ENCODE data around the gene INPP5F.
"Not testable (repeated sequence)": the region's sequence is repeated elsewhere in the genome, so short reads cannot be mapped to it uniquely, and the experiment has no call there.

Gene INPP5F

DNA sequence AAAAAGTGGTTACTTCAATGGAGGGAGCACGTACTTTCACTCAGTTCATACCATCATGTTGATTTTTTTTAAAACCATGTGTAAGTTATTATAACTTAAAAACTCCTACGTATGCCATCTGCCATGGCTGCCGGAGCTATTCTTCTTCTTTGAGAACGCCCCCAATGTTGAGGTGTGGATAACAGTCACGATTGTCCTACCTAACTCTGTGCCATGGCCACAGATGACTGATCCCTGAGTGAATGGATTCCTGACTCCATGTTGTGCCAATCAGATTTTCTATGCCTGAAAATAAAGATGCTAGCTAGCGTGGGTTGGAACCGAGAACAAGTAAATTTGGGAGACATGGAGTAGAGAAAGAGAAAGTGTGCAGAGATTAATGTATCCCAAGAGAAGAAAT is 141.5 kb downstream of the INPP5F start:
- DNase-seq (ENCODE audit: extremely low read depth, low read depth): no peak
- TF ChIP-seq, protein P1, sequence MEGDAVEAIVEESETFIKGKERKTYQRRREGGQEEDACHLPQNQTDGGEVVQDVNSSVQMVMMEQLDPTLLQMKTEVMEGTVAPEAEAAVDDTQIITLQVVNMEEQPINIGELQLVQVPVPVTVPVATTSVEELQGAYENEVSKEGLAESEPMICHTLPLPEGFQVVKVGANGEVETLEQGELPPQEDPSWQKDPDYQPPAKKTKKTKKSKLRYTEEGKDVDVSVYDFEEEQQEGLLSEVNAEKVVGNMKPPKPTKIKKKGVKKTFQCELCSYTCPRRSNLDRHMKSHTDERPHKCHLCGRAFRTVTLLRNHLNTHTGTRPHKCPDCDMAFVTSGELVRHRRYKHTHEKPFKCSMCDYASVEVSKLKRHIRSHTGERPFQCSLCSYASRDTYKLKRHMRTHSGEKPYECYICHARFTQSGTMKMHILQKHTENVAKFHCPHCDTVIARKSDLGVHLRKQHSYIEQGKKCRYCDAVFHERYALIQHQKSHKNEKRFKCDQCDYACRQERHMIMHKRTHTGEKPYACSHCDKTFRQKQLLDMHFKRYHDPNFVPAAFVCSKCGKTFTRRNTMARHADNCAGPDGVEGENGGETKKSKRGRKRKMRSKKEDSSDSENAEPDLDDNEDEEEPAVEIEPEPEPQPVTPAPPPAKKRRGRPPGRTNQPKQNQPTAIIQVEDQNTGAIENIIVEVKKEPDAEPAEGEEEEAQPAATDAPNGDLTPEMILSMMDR (IDR thresholded peaks at IDR 0.05; ENCODE audit: low read depth, low read length, missing control alignments): no peak
- H3K4me3 ChIP-seq (replicated peaks; ENCODE audit: low read depth, low read length): no peak overlapping the region

DNA sequence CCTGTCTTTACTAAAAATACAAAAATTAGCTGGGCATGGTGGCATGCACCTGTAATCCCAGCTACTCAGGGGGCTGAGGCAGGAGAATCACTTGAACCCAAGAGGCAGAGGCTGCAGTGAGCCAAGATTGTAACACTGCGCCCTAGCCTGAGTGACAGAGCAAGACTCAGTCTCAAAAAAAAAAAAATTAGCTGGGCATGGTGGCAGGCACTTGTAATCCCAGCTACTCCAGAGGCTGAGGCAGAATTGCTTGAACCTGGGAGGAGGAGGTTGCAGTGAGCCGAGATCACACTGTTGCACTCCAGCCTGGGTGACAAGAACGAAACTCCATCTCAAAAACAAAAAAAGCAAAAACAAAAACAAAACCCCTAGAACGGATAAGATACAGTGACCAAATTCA is 143.5 kb downstream of the INPP5F start:
- not testable (repeated sequence) for H3K4me3 ChIP-seq (replicated peaks; ENCODE audit: low read depth, low read length); DNase-seq (ENCODE audit: extremely low read depth, low read depth)

DNA sequence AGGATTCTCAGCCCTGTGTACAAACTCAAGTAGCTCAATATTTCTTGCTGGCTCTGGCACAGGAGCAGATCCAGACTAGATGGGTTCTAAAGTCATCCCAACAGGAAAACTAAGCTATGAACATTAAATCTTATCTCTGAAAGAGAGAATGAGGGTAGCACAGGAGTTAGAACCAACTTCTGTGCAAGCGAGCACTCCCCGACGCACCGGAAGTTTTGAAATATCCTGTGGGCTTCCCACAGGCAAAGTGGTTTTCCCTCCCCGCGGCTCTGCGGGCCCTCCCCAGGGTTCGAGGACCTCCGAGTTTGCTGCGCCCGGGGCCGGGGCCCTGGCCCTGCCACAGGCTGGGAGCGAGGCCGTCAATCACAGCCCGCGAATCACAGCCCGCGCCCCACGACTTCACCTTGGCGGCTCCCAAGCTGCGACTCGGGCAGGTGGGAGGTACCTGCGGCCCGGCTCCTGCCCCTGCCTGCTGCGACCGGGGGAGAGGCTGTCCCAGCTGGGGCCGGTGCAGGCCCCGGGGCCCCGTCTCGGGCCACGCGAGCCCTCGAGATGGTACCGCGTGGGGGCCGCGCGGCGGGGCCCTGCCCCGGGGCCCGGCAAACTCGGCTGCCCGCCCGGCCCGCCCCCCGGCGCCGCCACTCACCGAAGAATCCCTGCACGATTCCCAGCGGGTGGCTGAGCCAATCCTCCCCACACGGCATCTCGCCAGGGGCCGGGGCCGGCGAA is 146.2 kb downstream of the INPP5F start:
- TF ChIP-seq, protein P1 (IDR thresholded peaks at IDR 0.05; ENCODE audit: low read depth, low read length, missing control alignments): no peak
- H3K4me3 ChIP-seq (replicated peaks; ENCODE audit: low read depth, low read length): peak overlapping the region; percentile 89
- DNase-seq (ENCODE audit: extremely low read depth, low read depth): no peak

DNA sequence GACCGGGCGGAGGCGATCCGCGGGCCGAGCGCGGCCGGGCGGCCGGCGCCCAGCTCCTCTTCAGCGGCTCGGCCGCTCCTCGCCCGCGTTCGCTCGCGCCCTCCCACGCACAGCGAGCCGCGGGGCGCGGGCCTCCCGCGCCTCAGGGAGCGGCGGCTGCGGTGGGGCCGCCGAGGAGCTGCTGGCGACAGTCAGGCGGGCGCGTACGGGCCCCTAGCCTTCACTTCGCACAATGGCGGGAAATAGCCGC is 146.7 kb downstream of the INPP5F start, which contains the start of gene MCMBP:
Gene MCMBP, minus strand, starts transcription at position 234 of the 250 bp plus-strand sequence. CDS start 259 bp downstream, outside the sequence.
- TF ChIP-seq, protein P1 (IDR thresholded peaks at IDR 0.05; ENCODE audit: low read depth, low read length, missing control alignments): no peak
- H3K4me3 ChIP-seq (replicated peaks; ENCODE audit: low read depth, low read length): peak within 1 kb of the TSS; percentile 89
- no peak for DNase-seq (ENCODE audit: extremely low read depth, low read depth)

DNA sequence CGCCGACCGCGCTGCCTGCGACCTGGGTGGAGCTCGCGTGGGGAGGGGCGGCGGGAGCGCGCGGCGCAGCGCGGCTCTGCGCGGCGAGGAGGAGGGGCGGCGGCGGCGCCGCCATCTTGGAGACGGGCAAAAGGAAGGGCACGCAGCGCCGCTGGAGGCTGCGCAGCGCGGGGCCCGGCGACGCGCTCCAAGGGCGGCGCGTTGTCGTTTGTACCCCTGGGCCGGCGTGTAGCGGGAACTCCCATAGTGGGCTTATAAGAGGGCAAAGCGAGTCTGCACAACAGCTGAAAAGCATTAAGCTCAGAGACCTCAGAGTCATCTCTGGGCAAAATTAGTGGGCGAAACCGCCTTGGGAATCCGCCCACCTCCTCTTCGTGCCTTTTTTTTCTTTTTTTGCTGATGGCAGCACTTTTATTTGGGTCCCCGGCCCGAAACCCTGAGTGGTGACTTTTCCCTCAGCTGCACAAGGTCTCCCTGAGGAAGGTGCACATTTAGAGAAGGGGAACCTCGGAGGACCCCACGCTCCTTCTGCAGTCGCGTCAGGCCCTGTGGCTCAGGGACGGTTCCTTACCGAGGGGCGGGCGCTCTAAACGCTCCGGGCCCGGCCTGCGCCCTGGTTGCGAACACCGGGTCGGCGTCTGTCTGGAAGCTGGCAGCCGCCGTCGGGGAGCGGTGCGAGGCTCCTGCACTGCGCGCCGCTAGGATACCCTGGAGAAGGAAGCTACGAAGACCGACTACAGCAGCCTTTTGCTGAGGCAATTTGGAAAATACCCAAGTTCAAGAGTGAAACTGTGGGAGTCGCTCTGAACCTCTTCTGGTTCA is 147.2 kb downstream of the INPP5F start:
- peak overlapping the region; percentile 89 for H3K4me3 ChIP-seq (replicated peaks; ENCODE audit: low read depth, low read length)
- TF ChIP-seq, protein P1 (IDR thresholded peaks at IDR 0.05; ENCODE audit: low read depth, low read length, missing control alignments): no peak
- no peak for DNase-seq (ENCODE audit: extremely low read depth, low read depth)

DNA sequence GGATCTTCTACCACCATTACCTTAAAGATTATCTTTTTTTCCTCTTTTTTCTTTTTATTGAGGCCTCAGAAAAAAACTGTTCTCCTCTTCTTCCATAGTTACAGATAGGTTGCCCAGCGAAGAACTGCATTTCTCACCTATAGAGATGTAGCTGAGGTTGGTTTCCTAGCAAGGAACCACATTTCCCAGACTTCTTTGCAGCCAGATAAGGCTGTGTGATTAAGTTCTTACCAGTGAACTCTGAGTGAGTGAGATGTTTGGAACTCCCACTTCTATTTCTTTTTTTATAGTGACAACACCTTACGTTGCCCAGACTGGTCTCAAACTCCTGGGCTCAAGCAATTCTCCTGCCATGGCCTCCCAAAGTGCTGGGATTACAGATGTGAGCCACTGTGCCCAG is 152.7 kb downstream of the INPP5F start:
- DNase-seq (ENCODE audit: extremely low read depth, low read depth): no peak
- TF ChIP-seq, protein P1 (IDR thresholded peaks at IDR 0.05; ENCODE audit: low read depth, low read length, missing control alignments): no peak
- no peak overlapping the region for H3K4me3 ChIP-seq (replicated peaks; ENCODE audit: low read depth, low read length)

Measured in HFF-Myc (cell line).